Uterus (tissue), 2 donors: Measurements from ENCODE around the gene GLP2R.

Source experiments
- POLR2A ChIP-seq, 2 donors: fragments of 450-650 bp; IDR thresholded peaks; one replicate each; pipeline ENCODE4 v1.6.1; 2016; ENCODE audit warnings: antibody characterized with exemption in 2 of 2, mild to moderate bottlenecking in 1 of 2, moderate library complexity in 1 of 2
- TF ChIP-seq, protein P1 (sequence below), 4 experiments: fragments of 200-600 bp in 2 of 4; fragments of 450-650 bp in 2 of 4; sonication (generic) in 2 of 4; IDR thresholded peaks; one replicate each; pipeline ENCODE4 v1.5.1; 2016 to 2019; ENCODE audit warnings: antibody characterized with exemption in 4 of 4, mild to moderate bottlenecking in 2 of 4, moderate library complexity in 1 of 4

DNA sequence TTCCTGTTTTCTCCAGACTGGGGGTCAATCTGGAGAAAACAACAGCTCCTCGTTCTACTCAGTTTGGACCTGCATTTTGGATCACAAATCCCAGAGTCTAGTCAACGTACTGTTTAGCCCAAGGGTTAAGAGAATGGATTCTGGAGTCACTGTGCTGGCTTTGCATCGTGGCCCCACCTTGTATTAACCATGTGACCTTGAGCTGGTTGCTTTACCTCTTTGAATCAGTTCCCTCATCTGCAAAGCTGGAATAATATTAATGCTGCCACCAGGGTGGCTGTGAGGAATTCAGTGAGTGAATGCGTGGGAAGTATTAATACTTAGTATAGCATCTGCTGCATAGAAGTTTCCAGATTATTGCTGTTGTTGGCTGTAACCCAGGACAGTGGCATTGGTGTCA, 23.0 kb upstream of the GLP2R start:
- TF ChIP-seq, protein P1, sequence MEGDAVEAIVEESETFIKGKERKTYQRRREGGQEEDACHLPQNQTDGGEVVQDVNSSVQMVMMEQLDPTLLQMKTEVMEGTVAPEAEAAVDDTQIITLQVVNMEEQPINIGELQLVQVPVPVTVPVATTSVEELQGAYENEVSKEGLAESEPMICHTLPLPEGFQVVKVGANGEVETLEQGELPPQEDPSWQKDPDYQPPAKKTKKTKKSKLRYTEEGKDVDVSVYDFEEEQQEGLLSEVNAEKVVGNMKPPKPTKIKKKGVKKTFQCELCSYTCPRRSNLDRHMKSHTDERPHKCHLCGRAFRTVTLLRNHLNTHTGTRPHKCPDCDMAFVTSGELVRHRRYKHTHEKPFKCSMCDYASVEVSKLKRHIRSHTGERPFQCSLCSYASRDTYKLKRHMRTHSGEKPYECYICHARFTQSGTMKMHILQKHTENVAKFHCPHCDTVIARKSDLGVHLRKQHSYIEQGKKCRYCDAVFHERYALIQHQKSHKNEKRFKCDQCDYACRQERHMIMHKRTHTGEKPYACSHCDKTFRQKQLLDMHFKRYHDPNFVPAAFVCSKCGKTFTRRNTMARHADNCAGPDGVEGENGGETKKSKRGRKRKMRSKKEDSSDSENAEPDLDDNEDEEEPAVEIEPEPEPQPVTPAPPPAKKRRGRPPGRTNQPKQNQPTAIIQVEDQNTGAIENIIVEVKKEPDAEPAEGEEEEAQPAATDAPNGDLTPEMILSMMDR (IDR thresholded peaks at IDR 0.05) = no peak
- TF ChIP-seq POLR2A (IDR thresholded peaks at IDR 0.05) = no peak
